Loucy (cell line): ENCODE results near the gene TMEM200B.
"Not testable (repeated sequence)": the region's sequence is repeated elsewhere in the genome, so short reads cannot be mapped to it uniquely, and the experiment has no call there.

Source experiments
- H2AFZ ChIP-seq: fragments of 200-600 bp; sonication (generic); 2 replicates; pipeline ENCODE4 v1.6.0; 2016; ENCODE audit warnings: antibody characterized with exemption, mild to moderate bottlenecking, low read length, moderate library complexity
- H3F3A ChIP-seq: fragments of 200-600 bp; 2 replicates; pipeline ENCODE4 v1.6.0; 2016; ENCODE audit warnings: antibody characterized with exemption, low read depth, mild to moderate bottlenecking
- H3K27me3 ChIP-seq: fragments of 200-600 bp; sonication (generic); 2 replicates; pipeline ENCODE4 v1.6.1; 2014; ENCODE audit warnings: low read length, mild to moderate bottlenecking; ENCODE audit not compliant: insufficient read depth, poor library complexity, severe bottlenecking
- H3K36me3 ChIP-seq: fragments of 200-600 bp; sonication (generic); 2 replicates; pipeline ENCODE4 v1.6.1; 2016; ENCODE audit warnings: low read length; ENCODE audit not compliant: insufficient read depth
- H3K4me1 ChIP-seq: fragments of 200-600 bp; sonication (generic); 2 replicates; pipeline ENCODE4 v1.5.1; 2014; ENCODE audit warnings: low read length, mild to moderate bottlenecking; ENCODE audit not compliant: insufficient read depth, poor library complexity, severe bottlenecking
- H3K4me2 ChIP-seq: fragments of 200-600 bp; sonication (generic); 2 replicates; pipeline ENCODE4 v1.6.0; 2014; ENCODE audit warnings: antibody characterized with exemption, low read length, low read depth, mild to moderate bottlenecking; ENCODE audit not compliant: poor library complexity, severe bottlenecking
- H3K4me3 ChIP-seq: fragments of 200-600 bp; sonication (generic); 2 replicates; pipeline ENCODE4 v1.5.1; 2014; ENCODE audit warnings: low read length, mild to moderate bottlenecking, mixed read lengths; ENCODE audit not compliant: poor library complexity, severe bottlenecking
- H3K79me2 ChIP-seq: fragments of 200-600 bp; sonication (generic); 2 replicates; pipeline ENCODE4 v1.6.1; 2014; ENCODE audit warnings: low read length; ENCODE audit not compliant: insufficient read depth
- H3K9ac ChIP-seq: fragments of 200-600 bp; sonication (generic); 2 replicates; pipeline ENCODE4 v1.6.0; 2014; ENCODE audit warnings: mild to moderate bottlenecking, low read depth, low read length, moderate library complexity; ENCODE audit not compliant: poor library complexity, severe bottlenecking
- H3K9me2 ChIP-seq: fragments of 200-600 bp; sonication (generic); replicated peaks from 2 replicates; pipeline ENCODE4 v1.6.1; 2016; ENCODE audit warnings: low read depth, low read length, mixed read lengths
- H3K9me3 ChIP-seq: fragments of 200-600 bp; sonication (generic); 2 replicates; pipeline ENCODE4 v1.6.1; 2014; ENCODE audit warnings: mild to moderate bottlenecking, antibody characterized with exemption, low read length, low read depth; ENCODE audit not compliant: insufficient read depth
- H4K20me1 ChIP-seq: fragments of 200-600 bp; sonication (generic); 2 replicates; pipeline ENCODE4 v1.6.0; 2014; ENCODE audit warnings: antibody characterized with exemption, low read length, mild to moderate bottlenecking; ENCODE audit not compliant: insufficient read depth, poor library complexity, severe bottlenecking
- EZH2phosphoT487 ChIP-seq: fragments of 200-600 bp; IDR thresholded peaks from 2 replicates; pipeline ENCODE4 v1.6.1; 2018; ENCODE audit warnings: antibody characterized with exemption, mild to moderate bottlenecking, moderate library complexity, borderline replicate concordance
- TF ChIP-seq, protein P1 (sequence below): fragments of 200-600 bp; sonication (generic); conservative IDR thresholded peaks from 2 replicates; pipeline ENCODE4 v1.5.1; 2014; ENCODE audit warnings: mild to moderate bottlenecking, antibody characterized with exemption, low read length

Gene TMEM200B

DNA sequence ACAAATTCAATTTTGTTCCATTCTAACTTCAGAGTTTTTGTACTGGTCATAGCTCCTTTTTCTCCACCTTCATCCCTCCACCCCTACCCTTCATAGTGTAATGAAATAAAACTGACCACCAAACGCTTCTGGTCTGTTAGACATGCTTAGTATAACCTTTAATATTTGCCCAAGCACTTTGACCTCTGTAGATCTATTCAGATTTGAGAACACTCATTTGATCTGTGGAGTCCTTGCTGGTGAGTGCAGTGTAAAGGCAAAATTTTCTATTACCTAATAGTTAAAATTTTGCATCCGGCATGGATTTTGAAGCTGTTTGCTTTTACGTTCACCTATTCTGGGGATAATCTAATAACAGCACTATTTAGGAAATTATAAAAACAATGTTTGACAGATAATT is 41.2 kb downstream of the TMEM200B start:
- no peaks in the 10 kb centered on the region for H3K36me3 ChIP-seq
- H3K9me2 ChIP-seq, result no peaks in the 10 kb centered on the region
- no peaks in the 10 kb centered on the region for H3K9me3 ChIP-seq
- no peak overlapping the region for H3K9ac ChIP-seq
- no peaks in the 10 kb centered on the region for H3K79me2 ChIP-seq
- H3K4me1 ChIP-seq, result peaks cover 3% of the 10 kb centered on the region
- no peak overlapping the region for H2AFZ ChIP-seq
- no peaks in the 10 kb centered on the region for H3K27me3 ChIP-seq
- TF ChIP-seq, protein P1, sequence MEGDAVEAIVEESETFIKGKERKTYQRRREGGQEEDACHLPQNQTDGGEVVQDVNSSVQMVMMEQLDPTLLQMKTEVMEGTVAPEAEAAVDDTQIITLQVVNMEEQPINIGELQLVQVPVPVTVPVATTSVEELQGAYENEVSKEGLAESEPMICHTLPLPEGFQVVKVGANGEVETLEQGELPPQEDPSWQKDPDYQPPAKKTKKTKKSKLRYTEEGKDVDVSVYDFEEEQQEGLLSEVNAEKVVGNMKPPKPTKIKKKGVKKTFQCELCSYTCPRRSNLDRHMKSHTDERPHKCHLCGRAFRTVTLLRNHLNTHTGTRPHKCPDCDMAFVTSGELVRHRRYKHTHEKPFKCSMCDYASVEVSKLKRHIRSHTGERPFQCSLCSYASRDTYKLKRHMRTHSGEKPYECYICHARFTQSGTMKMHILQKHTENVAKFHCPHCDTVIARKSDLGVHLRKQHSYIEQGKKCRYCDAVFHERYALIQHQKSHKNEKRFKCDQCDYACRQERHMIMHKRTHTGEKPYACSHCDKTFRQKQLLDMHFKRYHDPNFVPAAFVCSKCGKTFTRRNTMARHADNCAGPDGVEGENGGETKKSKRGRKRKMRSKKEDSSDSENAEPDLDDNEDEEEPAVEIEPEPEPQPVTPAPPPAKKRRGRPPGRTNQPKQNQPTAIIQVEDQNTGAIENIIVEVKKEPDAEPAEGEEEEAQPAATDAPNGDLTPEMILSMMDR, result no peak
- TF ChIP-seq EZH2phosphoT487, result no peak
- H3K4me3 ChIP-seq, result no peak overlapping the region
- no peaks in the 10 kb centered on the region for H4K20me1 ChIP-seq
- no peaks in the 10 kb centered on the region for H3F3A ChIP-seq
- H3K4me2 ChIP-seq, result no peak overlapping the region

- no peak overlapping the region for H2AFZ ChIP-seq
- H3K9me3 ChIP-seq, result no peaks in the 10 kb centered on the region
- no peak overlapping the region for H3K4me3 ChIP-seq
- peaks cover 3% of the 10 kb centered on the region for H3K4me1 ChIP-seq
- H3K9ac ChIP-seq, result no peak overlapping the region
- H4K20me1 ChIP-seq, result no peaks in the 10 kb centered on the region
- TF ChIP-seq EZH2phosphoT487, result no peak
- TF ChIP-seq, protein P1, result no peak
- H3K79me2 ChIP-seq, result no peaks in the 10 kb centered on the region
- no peaks in the 10 kb centered on the region for H3K27me3 ChIP-seq
- no peaks in the 10 kb centered on the region; the same call in 1 of the 2 replicates for H3K36me3 ChIP-seq
- H3F3A ChIP-seq, result no peaks in the 10 kb centered on the region
- no peaks in the 10 kb centered on the region for H3K9me2 ChIP-seq
- H3K4me2 ChIP-seq, result no peak overlapping the region
Observed at GRCh38 chr1:29081201-29081600, 42.5 kb downstream of the TMEM200B start.

DNA sequence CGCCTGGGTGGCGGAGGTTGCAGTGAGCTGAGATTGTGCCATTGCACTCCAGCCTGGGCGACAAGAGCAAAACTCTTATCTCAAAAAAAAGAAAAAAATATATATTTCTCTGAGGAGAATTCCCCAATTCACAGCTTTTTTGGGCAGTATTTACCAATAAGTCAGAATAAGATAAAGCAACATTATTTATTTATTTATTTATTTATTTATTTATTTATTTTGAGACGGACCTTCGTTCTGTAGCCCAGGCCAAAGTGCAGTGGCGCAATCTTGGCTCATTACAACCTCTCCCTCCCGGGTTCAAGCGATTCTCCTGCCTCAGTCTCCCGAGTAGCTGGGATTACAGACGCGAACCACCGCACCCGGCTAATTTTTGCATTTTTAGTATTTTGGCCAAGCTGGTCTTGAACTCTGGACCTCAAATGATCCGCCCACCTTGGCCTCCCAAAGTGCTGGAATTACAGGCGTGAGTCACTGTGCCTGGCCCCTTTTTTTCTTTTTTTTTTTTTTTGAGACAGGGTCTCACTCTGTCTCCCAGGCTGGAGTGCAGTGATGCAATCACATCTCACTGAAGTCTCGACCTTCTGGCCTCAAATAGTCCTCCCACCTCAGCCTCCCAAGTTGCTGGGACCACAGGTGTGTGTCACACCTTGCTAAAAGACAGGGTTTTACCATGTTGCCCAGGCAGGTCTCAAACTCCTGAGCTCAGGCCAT is 43.6 kb downstream of the TMEM200B start:
- not testable (repeated sequence) for H3K4me1 ChIP-seq, H3K9ac ChIP-seq, H3F3A ChIP-seq, H3K4me3 ChIP-seq, H3K36me3 ChIP-seq, H3K4me2 ChIP-seq, H3K9me2 ChIP-seq, H4K20me1 ChIP-seq, H3K27me3 ChIP-seq, H3K79me2 ChIP-seq, H2AFZ ChIP-seq, H3K9me3 ChIP-seq

- Histone ChIP-seq H3K4me3 (no peak overlapping the region), H2AFZ (no peak overlapping the region), H3K36me3 (peaks cover 4% of the 10 kb centered on the region; the same call in 1 of the 2 replicates), H3K4me2 (no peak overlapping the region), H3K79me2 (no peaks in the 10 kb centered on the region), H3K4me1 (no peaks in the 10 kb centered on the region), H3F3A (no peaks in the 10 kb centered on the region), H4K20me1 (no peaks in the 10 kb centered on the region), H3K9me3 (no peaks in the 10 kb centered on the region), H3K27me3 (no peaks in the 10 kb centered on the region), H3K9me2 (no peaks in the 10 kb centered on the region), H3K9ac (no peak overlapping the region)
- no peak for TF ChIP-seq EZH2phosphoT487
- TF ChIP-seq, protein P1, result no peak
Observed at GRCh38 chr1:29077155-29077554, 46.5 kb downstream of the TMEM200B start.
